ENCODE results near the gene CCDC170.

The CCDC170 gene, protein sequence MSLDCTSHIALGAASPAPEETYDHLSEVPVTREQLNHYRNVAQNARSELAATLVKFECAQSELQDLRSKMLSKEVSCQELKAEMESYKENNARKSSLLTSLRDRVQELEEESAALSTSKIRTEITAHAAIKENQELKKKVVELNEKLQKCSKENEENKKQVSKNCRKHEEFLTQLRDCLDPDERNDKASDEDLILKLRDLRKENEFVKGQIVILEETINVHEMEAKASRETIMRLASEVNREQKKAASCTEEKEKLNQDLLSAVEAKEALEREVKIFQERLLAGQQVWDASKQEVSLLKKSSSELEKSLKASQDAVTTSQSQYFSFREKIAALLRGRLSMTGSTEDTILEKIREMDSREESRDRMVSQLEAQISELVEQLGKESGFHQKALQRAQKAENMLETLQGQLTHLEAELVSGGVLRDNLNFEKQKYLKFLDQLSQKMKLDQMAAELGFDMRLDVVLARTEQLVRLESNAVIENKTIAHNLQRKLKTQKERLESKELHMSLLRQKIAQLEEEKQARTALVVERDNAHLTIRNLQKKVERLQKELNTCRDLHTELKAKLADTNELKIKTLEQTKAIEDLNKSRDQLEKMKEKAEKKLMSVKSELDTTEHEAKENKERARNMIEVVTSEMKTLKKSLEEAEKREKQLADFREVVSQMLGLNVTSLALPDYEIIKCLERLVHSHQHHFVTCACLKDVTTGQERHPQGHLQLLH

DNA sequence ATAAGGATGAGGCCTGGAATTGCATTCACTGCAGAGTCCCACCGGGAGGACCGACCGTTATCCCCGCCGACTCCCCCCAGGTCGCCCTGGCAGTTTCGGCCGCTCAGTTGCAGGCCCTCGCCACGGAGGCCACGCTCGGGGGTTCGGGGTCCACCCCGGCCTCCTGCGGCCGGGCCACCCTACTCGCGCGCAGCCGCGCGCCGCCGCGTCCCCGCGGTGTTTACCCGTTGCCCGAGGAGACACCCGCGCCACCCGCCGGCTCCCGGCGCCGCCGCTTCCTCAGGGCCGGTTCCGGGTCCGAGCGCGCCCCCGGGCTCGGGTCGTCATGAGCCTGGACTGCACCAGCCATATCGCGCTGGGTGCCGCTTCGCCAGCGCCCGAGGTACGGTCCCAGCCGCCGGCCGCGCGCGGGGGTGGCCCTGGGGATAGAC, at the start of gene CCDC170:
Gene CCDC170 (plus strand): TSS at position 214 of the 431 bp plus-strand sequence. CDS start 112 bp downstream, at position 326.
- H3K27me3 ChIP-seq (ENCODE audit: insufficient read depth, low read length): 0 out of 2 replicates have a peak, but pooled peaks cover 3% of the 10 kb centered on the region
- no peaks in the 10 kb centered on the region for H3K9me3 ChIP-seq (ENCODE audit: low read length)
- no peak within 1 kb of the TSS for H2AFZ ChIP-seq (ENCODE audit: low read length)
- no peak for TF ChIP-seq EZH2 (IDR thresholded peaks at IDR 0.05; ENCODE audit: borderline replicate concordance, low read length)
- TF ChIP-seq, protein P1, sequence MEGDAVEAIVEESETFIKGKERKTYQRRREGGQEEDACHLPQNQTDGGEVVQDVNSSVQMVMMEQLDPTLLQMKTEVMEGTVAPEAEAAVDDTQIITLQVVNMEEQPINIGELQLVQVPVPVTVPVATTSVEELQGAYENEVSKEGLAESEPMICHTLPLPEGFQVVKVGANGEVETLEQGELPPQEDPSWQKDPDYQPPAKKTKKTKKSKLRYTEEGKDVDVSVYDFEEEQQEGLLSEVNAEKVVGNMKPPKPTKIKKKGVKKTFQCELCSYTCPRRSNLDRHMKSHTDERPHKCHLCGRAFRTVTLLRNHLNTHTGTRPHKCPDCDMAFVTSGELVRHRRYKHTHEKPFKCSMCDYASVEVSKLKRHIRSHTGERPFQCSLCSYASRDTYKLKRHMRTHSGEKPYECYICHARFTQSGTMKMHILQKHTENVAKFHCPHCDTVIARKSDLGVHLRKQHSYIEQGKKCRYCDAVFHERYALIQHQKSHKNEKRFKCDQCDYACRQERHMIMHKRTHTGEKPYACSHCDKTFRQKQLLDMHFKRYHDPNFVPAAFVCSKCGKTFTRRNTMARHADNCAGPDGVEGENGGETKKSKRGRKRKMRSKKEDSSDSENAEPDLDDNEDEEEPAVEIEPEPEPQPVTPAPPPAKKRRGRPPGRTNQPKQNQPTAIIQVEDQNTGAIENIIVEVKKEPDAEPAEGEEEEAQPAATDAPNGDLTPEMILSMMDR (IDR thresholded peaks at IDR 0.05; ENCODE audit: low read length): no peak
- peak within 1 kb of the TSS; percentile 29; the same call in 1 of the 2 replicates for H3K4me2 ChIP-seq (ENCODE audit: low read length)
- H3K27ac ChIP-seq (ENCODE audit: low read depth, low read length, poor library complexity, severe bottlenecking): no peak within 1 kb of the TSS
- H3K4me1 ChIP-seq (ENCODE audit: insufficient read depth, low read length, severe bottlenecking): no peaks in the 10 kb centered on the region
- no peak within 1 kb of the TSS for H3K9ac ChIP-seq (ENCODE audit: low read length)
- H3F3A ChIP-seq (ENCODE audit: insufficient read depth, low read length): no peaks in the 10 kb centered on the region
- H3K79me2 ChIP-seq (ENCODE audit: insufficient read depth, low read length): no peaks in the 10 kb centered on the region
- no peaks in the 10 kb centered on the region for H3K36me3 ChIP-seq (ENCODE audit: insufficient read depth, low read length)
- H3K4me3 ChIP-seq (ENCODE audit: low read depth, low read length, poor library complexity, severe bottlenecking): peak within 1 kb of the TSS; percentile 39
- no peaks in the 10 kb centered on the region for H4K20me1 ChIP-seq (ENCODE audit: insufficient read depth, low read length)
- H3K9me2 ChIP-seq (ENCODE audit: low read depth, low read length): no peaks in the 10 kb centered on the region

DNA sequence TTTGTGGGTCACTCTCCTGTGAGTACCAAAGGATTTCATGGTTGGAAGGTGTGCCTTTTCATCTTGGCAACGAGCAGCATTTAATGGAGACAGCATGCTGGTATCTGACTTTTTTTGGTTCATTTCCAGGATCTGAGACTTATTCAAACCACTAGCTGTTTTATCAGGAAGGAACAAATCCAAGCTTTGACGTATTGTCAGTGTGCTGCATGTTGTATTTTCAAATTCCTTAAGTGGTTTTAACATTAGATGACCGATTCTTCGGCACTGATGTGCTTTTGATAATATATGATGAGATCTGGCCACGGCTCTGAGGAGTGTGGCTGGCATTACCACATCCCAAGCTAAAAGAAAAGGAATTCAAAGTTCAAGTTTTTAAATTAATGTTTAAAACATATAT, 48.3 kb upstream of the CCDC170 start:
- H2AFZ ChIP-seq (ENCODE audit: low read length): no peak overlapping the region
- no peaks in the 10 kb centered on the region; the same call in 1 of the 2 replicates for H3F3A ChIP-seq (ENCODE audit: insufficient read depth, low read length)
- H3K27ac ChIP-seq (ENCODE audit: low read depth, low read length, poor library complexity, severe bottlenecking): no peak overlapping the region
- peaks cover 16% of the 10 kb centered on the region for H3K79me2 ChIP-seq (ENCODE audit: insufficient read depth, low read length)
- peaks cover 11% of the 10 kb centered on the region for H3K4me1 ChIP-seq (ENCODE audit: insufficient read depth, low read length, severe bottlenecking)
- no peak overlapping the region for H3K9ac ChIP-seq (ENCODE audit: low read length)
- TF ChIP-seq, protein P1 (IDR thresholded peaks at IDR 0.05; ENCODE audit: low read length): no peak
- no peak for TF ChIP-seq EZH2 (IDR thresholded peaks at IDR 0.05; ENCODE audit: borderline replicate concordance, low read length)
- no peaks in the 10 kb centered on the region for H3K9me2 ChIP-seq (ENCODE audit: low read depth, low read length)
- peaks cover 16% of the 10 kb centered on the region; the same call in 1 of the 2 replicates for H3K36me3 ChIP-seq (ENCODE audit: insufficient read depth, low read length)
- no peak overlapping the region for H3K4me3 ChIP-seq (ENCODE audit: low read depth, low read length, poor library complexity, severe bottlenecking)
- no peaks in the 10 kb centered on the region for H4K20me1 ChIP-seq (ENCODE audit: insufficient read depth, low read length)
- no peak overlapping the region for H3K4me2 ChIP-seq (ENCODE audit: low read length)
- H3K9me3 ChIP-seq (ENCODE audit: low read length): no peaks in the 10 kb centered on the region
- no peaks in the 10 kb centered on the region for H3K27me3 ChIP-seq (ENCODE audit: insufficient read depth, low read length)

DNA sequence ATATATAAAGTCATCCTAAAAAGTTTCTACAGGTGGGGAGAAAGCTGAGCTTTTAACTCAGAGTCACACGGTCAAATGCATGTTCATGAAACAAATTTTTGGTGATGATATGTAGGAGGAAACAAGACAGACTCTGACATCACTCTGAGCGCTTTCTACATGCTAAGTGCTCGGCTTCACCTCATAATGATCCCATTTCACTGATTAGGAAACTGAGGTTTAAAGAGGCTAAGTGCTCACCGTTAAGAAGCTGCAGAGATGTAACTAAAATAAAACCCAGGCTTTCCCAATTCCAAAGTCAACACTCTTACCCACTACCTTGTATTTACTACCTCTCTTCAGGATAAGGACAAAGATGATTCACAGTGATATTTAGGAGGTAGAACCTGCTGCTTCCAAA, 46.6 kb upstream of the CCDC170 start:
- Histone ChIP-seq H3K4me3 (ENCODE audit: low read depth, low read length, poor library complexity, severe bottlenecking) (no peak overlapping the region), H3K79me2 (ENCODE audit: insufficient read depth, low read length) (peaks cover 11% of the 10 kb centered on the region), H3K27me3 (ENCODE audit: insufficient read depth, low read length) (no peaks in the 10 kb centered on the region), H3K9me3 (ENCODE audit: low read length) (no peaks in the 10 kb centered on the region), H3K9me2 (ENCODE audit: low read depth, low read length) (no peaks in the 10 kb centered on the region), H2AFZ (ENCODE audit: low read length) (no peak overlapping the region), H3K27ac (ENCODE audit: low read depth, low read length, poor library complexity, severe bottlenecking) (no peak overlapping the region), H3K4me2 (ENCODE audit: low read length) (no peak overlapping the region), H3K4me1 (ENCODE audit: insufficient read depth, low read length, severe bottlenecking) (peaks cover 5% of the 10 kb centered on the region), H3K9ac (ENCODE audit: low read length) (no peak overlapping the region), H3F3A (ENCODE audit: insufficient read depth, low read length) (no peaks in the 10 kb centered on the region), H3K36me3 (ENCODE audit: insufficient read depth, low read length) (peaks cover 16% of the 10 kb centered on the region; the same call in 1 of the 2 replicates), H4K20me1 (ENCODE audit: insufficient read depth, low read length) (no peaks in the 10 kb centered on the region)
- TF ChIP-seq, protein P1 (IDR thresholded peaks at IDR 0.05; ENCODE audit: low read length): no peak
- TF ChIP-seq EZH2 (IDR thresholded peaks at IDR 0.05; ENCODE audit: borderline replicate concordance, low read length): no peak
